ENCODE data around the gene C5orf47. TPM values are rescaled to one million over a fixed set of nuclear protein-coding genes. Genes with fewer than 3 reads are reported as not detected.

C5orf47 gene
- total and polyA plus RNA-seq, 10 donors, result 0.13 to 0.43 (median 0.22) TPM; not detected in 5

- no peak for DNase-seq
- no peaks in the 10 kb centered on the region for H3K4me1 ChIP-seq
- H3K36me3 ChIP-seq, result peaks cover 0 to 57% (median 11%) of the 10 kb centered on the region in 6 donors
- H3K27me3 ChIP-seq (replicated peaks in 1 of 7), result no peaks in the 10 kb centered on the region
- no peak overlapping the region for H3K27ac ChIP-seq
- WGBS, 5 donors, result 53 to 87% (median 57%) methylated on average over 2 of the region's 2 CpGs
- no peaks in the 10 kb centered on the region for H3K9me3 ChIP-seq
- H3K4me3 ChIP-seq, result no peak overlapping the region
- intact Hi-C loops (cut with DNase I; ENCODE audit: low total_unique reads), result loop anchor here (10.0 kb wide), 1 partner anchor 666 kb away; no protein-coding TSS in a partner anchor
- no peak for TF ChIP-seq POLR2A (IDR thresholded peaks at IDR 0.05)
- no peak for TF ChIP-seq CTCF (IDR thresholded peaks at IDR 0.05 in 8 of 11, conservative IDR thresholded peaks at IDR 0.05 in 3 of 11)
- no peak for TF ChIP-seq POLR2AphosphoS5 (IDR thresholded peaks at IDR 0.05)
These were observed 28.0 kb upstream of the C5orf47 start for GRCh38 chr5:173960986-173961385.

GRCh38 chr5:173961418-173961817 is 27.6 kb upstream of the C5orf47 start:
- intact Hi-C loops (cut with DNase I; ENCODE audit: low total_unique reads), result loop anchor here (10.0 kb wide), 1 partner anchor 667 kb away; no protein-coding TSS in a partner anchor

GRCh38 chr5:173962436-173962972 is 26.5 kb upstream of the C5orf47 start:
- intact Hi-C loops (cut with DNase I; ENCODE audit: low total_unique reads), result loop anchor here (10.0 kb wide), 1 partner anchor 668 kb away; no protein-coding TSS in a partner anchor
- Histone ChIP-seq H3K4me1 (no peaks in the 10 kb centered on the region), H3K36me3 (peaks cover 0 to 42% (median 3%) of the 10 kb centered on the region in 6 donors), H3K27me3 (replicated peaks in 1 of 7) (no peaks in the 10 kb centered on the region), H3K27ac (no peak overlapping the region), H3K4me3 (no peak overlapping the region), H3K9me3 (no peaks in the 10 kb centered on the region)
- TF ChIP-seq POLR2A (IDR thresholded peaks at IDR 0.05), result no peak
- TF ChIP-seq POLR2AphosphoS5 (IDR thresholded peaks at IDR 0.05), result no peak
- no peak for TF ChIP-seq CTCF (IDR thresholded peaks at IDR 0.05 in 8 of 11, conservative IDR thresholded peaks at IDR 0.05 in 3 of 11)
- WGBS, 5 donors, result 79 to 85% (median 85%) methylated on average over 3 of the region's 3 CpGs
- DNase-seq, result no peak

More at GRCh38 chr5:173961418-173961817, 27.6 kb upstream of the C5orf47 start:
- no peak for DNase-seq
- H3K27me3 ChIP-seq (replicated peaks in 1 of 7), result no peaks in the 10 kb centered on the region
- H3K36me3 ChIP-seq, result peaks cover 0 to 53% (median 7%) of the 10 kb centered on the region in 6 donors
- H3K4me1 ChIP-seq, result no peaks in the 10 kb centered on the region
- no peak for TF ChIP-seq POLR2A (IDR thresholded peaks at IDR 0.05)
- no peak for TF ChIP-seq CTCF (IDR thresholded peaks at IDR 0.05 in 8 of 11, conservative IDR thresholded peaks at IDR 0.05 in 3 of 11)
- no peak for TF ChIP-seq POLR2AphosphoS5 (IDR thresholded peaks at IDR 0.05)
- no peak overlapping the region for H3K4me3 ChIP-seq
- no peak overlapping the region for H3K27ac ChIP-seq
- no peaks in the 10 kb centered on the region for H3K9me3 ChIP-seq
- 28 to 64% (median 45%) methylated on average over 1 of the region's 1 CpG for WGBS, 5 donors

GRCh38 chr5:173963182-173963838 is 25.7 kb upstream of the C5orf47 start:
- Histone ChIP-seq H3K9me3 (no peaks in the 10 kb centered on the region), H3K27ac (no peak overlapping the region), H3K27me3 (replicated peaks in 1 of 7) (no peaks in the 10 kb centered on the region), H3K4me1 (no peaks in the 10 kb centered on the region), H3K4me3 (no peak overlapping the region), H3K36me3 (peaks cover 0 to 34% (median 0%) of the 10 kb centered on the region in 6 donors)
- no peak for DNase-seq
- TF ChIP-seq CTCF (IDR thresholded peaks at IDR 0.05 in 8 of 11, conservative IDR thresholded peaks at IDR 0.05 in 3 of 11) (no peak), POLR2AphosphoS5 (IDR thresholded peaks at IDR 0.05) (no peak), POLR2A (IDR thresholded peaks at IDR 0.05) (no peak)
- intact Hi-C loops (cut with DNase I; ENCODE audit: low total_unique reads), result loop anchor here (10.0 kb wide), 1 partner anchor 669 kb away; no protein-coding TSS in a partner anchor
- WGBS, 5 donors, result 70 to 91% (median 74%) methylated on average over 10 of the region's 10 CpGs

All from spleen (tissue), 11 donors.